Measurements from ENCODE around the gene CAMTA1. TPM values are rescaled to one million over a fixed set of nuclear protein-coding genes. Genes with fewer than 3 reads are reported as not detected.
"Not testable (repeated sequence)": the region's sequence is repeated elsewhere in the genome, so short reads cannot be mapped to it uniquely, and the experiment has no call there.

The CAMTA1 gene, protein sequence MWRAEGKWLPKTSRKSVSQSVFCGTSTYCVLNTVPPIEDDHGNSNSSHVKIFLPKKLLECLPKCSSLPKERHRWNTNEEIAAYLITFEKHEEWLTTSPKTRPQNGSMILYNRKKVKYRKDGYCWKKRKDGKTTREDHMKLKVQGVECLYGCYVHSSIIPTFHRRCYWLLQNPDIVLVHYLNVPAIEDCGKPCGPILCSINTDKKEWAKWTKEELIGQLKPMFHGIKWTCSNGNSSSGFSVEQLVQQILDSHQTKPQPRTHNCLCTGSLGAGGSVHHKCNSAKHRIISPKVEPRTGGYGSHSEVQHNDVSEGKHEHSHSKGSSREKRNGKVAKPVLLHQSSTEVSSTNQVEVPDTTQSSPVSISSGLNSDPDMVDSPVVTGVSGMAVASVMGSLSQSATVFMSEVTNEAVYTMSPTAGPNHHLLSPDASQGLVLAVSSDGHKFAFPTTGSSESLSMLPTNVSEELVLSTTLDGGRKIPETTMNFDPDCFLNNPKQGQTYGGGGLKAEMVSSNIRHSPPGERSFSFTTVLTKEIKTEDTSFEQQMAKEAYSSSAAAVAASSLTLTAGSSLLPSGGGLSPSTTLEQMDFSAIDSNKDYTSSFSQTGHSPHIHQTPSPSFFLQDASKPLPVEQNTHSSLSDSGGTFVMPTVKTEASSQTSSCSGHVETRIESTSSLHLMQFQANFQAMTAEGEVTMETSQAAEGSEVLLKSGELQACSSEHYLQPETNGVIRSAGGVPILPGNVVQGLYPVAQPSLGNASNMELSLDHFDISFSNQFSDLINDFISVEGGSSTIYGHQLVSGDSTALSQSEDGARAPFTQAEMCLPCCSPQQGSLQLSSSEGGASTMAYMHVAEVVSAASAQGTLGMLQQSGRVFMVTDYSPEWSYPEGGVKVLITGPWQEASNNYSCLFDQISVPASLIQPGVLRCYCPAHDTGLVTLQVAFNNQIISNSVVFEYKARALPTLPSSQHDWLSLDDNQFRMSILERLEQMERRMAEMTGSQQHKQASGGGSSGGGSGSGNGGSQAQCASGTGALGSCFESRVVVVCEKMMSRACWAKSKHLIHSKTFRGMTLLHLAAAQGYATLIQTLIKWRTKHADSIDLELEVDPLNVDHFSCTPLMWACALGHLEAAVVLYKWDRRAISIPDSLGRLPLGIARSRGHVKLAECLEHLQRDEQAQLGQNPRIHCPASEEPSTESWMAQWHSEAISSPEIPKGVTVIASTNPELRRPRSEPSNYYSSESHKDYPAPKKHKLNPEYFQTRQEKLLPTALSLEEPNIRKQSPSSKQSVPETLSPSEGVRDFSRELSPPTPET (N-terminal part only)
- 10 to 100 TPM; 61.1 to 75.0 TPM for polyA plus RNA-seq

DNA sequence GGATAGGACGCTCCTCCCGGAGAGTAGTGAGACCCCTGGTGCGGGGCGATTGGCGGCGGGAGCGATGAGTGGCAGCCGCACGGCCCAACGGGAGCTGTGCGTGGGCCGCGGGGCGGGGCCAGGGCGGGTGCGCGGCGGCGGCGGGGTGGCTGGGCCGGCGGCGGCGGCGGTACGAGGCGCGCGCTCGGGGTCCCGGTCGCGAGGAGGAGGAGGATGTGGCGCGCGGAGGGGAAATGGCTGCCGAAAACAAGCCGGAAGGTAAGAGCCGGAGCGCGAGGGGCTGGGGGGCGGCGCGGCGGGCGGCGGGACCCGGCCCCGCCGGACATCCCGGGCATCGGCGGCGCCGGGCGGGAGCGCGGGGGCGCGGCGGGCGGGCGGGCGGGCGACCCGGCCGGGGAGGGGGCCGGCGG, at the start of gene CAMTA1:
CAMTA1 (plus strand) TSS at position 137 of the 410 bp plus-strand sequence; CDS start at position 214, 77 bp downstream.
- H3K27ac ChIP-seq (ENCODE audit: low read depth in 2 of 2, low read length in 1 of 2): peak within 1 kb of the TSS; percentile 97 to 100
- peak within 1 kb of the TSS; percentile 85 to 86 for H3K4me3 ChIP-seq (ENCODE audit: low read depth in 1 of 2, low read length in 2 of 2)
- no peaks in the 10 kb centered on the region for H3K36me3 ChIP-seq (ENCODE audit: control insufficient read depth in 2 of 2, insufficient read depth in 2 of 2, low read length in 1 of 2)
- H3K9me3 ChIP-seq (ENCODE audit: control insufficient read depth in 2 of 2, insufficient read depth in 1 of 2, low read depth in 1 of 2, low read length in 1 of 2): no peaks in the 10 kb centered on the region
- 1% methylated on average over 18 to 67 of the region's 69 CpGs for WGBS, 2 donors
- H3K27me3 ChIP-seq (ENCODE audit: control insufficient read depth in 1 of 2, insufficient read depth in 2 of 2, low read length in 2 of 2): no peaks in the 10 kb centered on the region
- H3K4me1 ChIP-seq (ENCODE audit: control insufficient read depth in 2 of 2, insufficient read depth in 2 of 2, low read length in 1 of 2): peaks cover 2 to 5% of the 10 kb centered on the region in 2 donors

DNA sequence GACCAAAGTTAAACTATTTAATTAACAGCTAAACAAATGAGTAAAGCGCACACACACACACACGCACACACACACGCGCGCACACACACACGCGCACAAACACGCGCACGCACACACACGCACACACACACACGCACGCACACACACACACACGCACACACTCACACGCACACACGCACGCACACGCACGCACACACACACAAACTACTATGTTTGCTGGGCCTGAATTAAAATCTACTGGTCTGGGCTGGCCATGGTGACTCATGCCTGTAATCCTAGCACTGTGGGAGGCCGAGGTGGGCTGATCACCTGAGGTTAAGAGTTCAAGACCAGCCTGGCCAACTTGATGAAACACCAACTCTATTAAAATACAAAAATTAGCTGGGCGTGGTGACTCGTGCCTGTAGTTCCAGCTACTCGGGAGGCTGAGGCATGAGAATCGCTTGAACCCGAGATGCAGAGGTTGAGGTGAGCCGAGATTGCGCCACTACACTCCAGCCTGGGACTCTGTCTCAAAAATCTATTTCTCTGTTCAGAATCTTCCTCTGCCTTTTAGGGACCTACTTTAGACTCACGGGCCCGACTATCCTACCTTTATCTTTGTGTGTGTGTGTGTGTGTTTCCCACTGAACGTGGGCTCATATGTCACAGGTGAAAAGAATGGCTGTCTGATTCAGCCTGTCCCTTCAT, 46.1 kb upstream of the CAMTA1 start:
- WGBS, 2 donors: 78 to 79% methylated on average over 30 of the region's 30 CpGs
- Histone ChIP-seq H3K36me3 (ENCODE audit: control insufficient read depth in 2 of 2, insufficient read depth in 2 of 2, low read length in 1 of 2) (no peaks in the 10 kb centered on the region), H3K9me3 (ENCODE audit: control insufficient read depth in 2 of 2, insufficient read depth in 1 of 2, low read depth in 1 of 2, low read length in 1 of 2) (no peaks in the 10 kb centered on the region), H3K27me3 (ENCODE audit: control insufficient read depth in 1 of 2, insufficient read depth in 2 of 2, low read length in 2 of 2) (no peaks in the 10 kb centered on the region), H3K4me3 (ENCODE audit: low read depth in 1 of 2, low read length in 2 of 2) (no peak overlapping the region), H3K27ac (ENCODE audit: low read depth in 2 of 2, low read length in 1 of 2) (no peak overlapping the region), H3K4me1 (ENCODE audit: control insufficient read depth in 2 of 2, insufficient read depth in 2 of 2, low read length in 1 of 2) (peaks cover 7 to 9% of the 10 kb centered on the region in 2 donors)

DNA sequence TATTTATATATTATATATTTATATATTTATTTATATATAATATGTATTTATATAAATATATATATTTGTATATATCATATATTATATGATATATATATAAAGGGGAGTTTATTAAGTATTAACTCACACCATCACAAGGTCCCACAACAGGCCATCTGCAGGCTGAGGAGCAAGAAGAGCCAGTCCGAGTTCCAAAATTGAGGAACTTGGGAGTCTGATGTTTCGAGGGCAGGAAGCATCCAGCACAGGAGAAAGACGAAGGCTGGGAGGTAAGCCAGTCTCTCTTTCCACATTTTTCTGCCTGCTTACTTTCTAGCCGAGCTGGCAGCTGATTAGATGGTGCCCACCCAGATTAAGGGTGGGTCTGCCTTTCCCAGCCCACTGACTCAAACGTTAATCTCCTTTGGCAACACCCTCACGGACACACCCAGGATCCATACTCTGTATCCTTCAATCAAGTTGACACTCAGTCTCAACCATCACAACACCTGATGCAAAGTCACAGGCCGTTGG, 42.5 kb upstream of the CAMTA1 start:
- peak overlapping the region; percentile 92 to 96 for H3K27ac ChIP-seq (ENCODE audit: low read depth in 2 of 2, low read length in 1 of 2)
- H3K4me3 ChIP-seq (ENCODE audit: low read depth in 1 of 2, low read length in 2 of 2); H3K4me1 ChIP-seq (ENCODE audit: control insufficient read depth in 2 of 2, insufficient read depth in 2 of 2, low read length in 1 of 2); H3K9me3 ChIP-seq (ENCODE audit: control insufficient read depth in 2 of 2, insufficient read depth in 1 of 2, low read depth in 1 of 2, low read length in 1 of 2); H3K36me3 ChIP-seq (ENCODE audit: control insufficient read depth in 2 of 2, insufficient read depth in 2 of 2, low read length in 1 of 2); H3K27me3 ChIP-seq (ENCODE audit: control insufficient read depth in 1 of 2, insufficient read depth in 2 of 2, low read length in 2 of 2): not testable (repeated sequence)
- WGBS, 2 donors: 50 to 53% methylated on average over 7 of the region's 7 CpGs

DNA sequence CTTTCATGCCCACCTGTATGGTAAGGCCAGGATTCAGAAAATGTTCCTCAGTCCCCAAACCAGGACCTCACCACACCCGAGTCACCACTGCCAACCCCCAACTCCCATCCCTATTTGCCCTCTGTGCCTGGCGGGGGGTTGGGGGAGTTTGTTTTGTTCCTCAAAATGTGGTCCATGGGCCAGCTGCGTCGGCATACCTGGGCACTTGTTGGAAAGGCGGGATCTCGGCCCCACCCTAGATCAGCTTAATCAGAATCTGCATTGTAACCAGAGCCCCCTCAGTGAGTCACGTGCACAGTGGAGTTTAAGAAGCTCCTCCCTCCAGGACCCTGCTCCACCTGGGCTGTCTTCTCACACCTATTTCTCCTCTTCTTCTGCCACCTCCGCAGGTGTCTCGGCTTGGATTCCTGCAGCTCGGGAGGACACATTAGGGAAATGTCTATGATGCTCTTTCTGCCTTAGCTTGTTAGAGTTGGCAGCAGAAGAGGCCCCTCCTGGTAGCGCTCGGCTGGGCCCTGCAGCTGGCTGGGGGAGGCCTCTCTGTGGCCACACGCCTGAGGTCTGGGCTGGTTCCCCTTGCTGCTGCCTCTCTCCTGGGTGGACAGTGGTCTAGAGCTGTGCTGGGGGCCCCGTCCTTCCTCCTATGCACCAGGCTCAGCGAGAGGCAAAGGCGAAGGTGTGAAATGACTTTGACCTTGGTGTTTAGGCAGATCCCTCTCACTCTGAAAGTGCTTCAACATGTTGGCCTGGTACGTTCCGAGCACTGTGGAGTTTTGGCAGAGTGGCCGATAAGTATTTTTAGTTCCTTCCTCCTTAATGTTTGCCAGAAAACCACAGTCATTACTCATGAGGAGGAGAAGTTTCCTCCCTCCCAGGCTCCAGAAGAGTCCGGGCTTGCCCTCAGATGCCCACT, 41.8 kb upstream of the CAMTA1 start:
- WGBS, 2 donors: 21 to 34% methylated on average over 20 of the region's 20 CpGs
- Histone ChIP-seq H3K27me3 (ENCODE audit: control insufficient read depth in 1 of 2, insufficient read depth in 2 of 2, low read length in 2 of 2) (no peaks in the 10 kb centered on the region), H3K4me3 (ENCODE audit: low read depth in 1 of 2, low read length in 2 of 2) (no peak overlapping the region), H3K9me3 (ENCODE audit: control insufficient read depth in 2 of 2, insufficient read depth in 1 of 2, low read depth in 1 of 2, low read length in 1 of 2) (no peaks in the 10 kb centered on the region), H3K27ac (ENCODE audit: low read depth in 2 of 2, low read length in 1 of 2) (peak overlapping the region; percentile 92 to 96), H3K36me3 (ENCODE audit: control insufficient read depth in 2 of 2, insufficient read depth in 2 of 2, low read length in 1 of 2) (no peaks in the 10 kb centered on the region), H3K4me1 (ENCODE audit: control insufficient read depth in 2 of 2, insufficient read depth in 2 of 2, low read length in 1 of 2) (peaks cover 7 to 9% of the 10 kb centered on the region in 2 donors)

DNA sequence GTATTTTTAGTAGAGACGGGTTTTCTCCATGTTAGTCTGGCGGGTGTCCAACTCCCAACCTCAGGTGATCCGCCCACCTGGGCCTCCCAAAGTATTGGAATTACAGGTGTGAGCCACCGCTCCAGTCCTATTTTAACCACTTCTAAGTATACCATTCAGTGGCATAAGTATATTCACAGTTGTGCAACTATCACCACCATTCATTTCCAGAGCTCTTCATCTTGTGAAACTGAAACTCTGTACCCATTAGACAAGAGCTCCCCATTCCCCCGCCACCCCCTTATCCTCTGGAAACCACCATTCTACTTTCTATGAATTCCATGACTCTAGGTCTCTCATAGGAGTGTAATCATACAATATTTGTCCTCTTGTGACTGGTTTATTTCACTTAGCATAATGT, 40.2 kb upstream of the CAMTA1 start:
- 78 to 82% methylated on average over 5 of the region's 5 CpGs for WGBS, 2 donors
- Histone ChIP-seq H3K4me1 (ENCODE audit: control insufficient read depth in 2 of 2, insufficient read depth in 2 of 2, low read length in 1 of 2) (peaks cover 7 to 9% of the 10 kb centered on the region in 2 donors), H3K27ac (ENCODE audit: low read depth in 2 of 2, low read length in 1 of 2) (no peak overlapping the region), H3K9me3 (ENCODE audit: control insufficient read depth in 2 of 2, insufficient read depth in 1 of 2, low read depth in 1 of 2, low read length in 1 of 2) (no peaks in the 10 kb centered on the region), H3K36me3 (ENCODE audit: control insufficient read depth in 2 of 2, insufficient read depth in 2 of 2, low read length in 1 of 2) (no peaks in the 10 kb centered on the region), H3K27me3 (ENCODE audit: control insufficient read depth in 1 of 2, insufficient read depth in 2 of 2, low read length in 2 of 2) (no peaks in the 10 kb centered on the region), H3K4me3 (ENCODE audit: low read depth in 1 of 2, low read length in 2 of 2) (no peak overlapping the region)

DNA sequence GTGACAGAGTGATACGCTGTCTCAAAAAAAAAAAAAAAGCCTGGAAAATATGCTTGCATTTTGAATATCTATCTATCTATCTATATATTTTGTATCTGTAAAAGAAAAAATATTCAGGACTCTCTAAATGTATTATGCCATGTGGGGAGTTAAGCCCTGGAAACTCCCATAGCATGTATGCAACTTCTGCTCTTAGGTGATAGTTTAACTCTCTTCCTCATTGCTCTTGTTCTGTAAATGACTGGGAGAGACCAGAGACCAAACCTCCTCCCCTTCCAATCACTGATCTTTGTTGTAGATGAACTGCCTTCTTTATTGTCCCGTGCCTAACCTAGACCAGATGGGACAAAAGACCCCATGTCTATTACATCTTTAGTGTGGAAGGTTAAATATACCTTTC, 37.6 kb upstream of the CAMTA1 start:
- Histone ChIP-seq H3K27ac (ENCODE audit: low read depth in 2 of 2, low read length in 1 of 2) (no peak overlapping the region), H3K4me1 (ENCODE audit: control insufficient read depth in 2 of 2, insufficient read depth in 2 of 2, low read length in 1 of 2) (peaks cover 7 to 9% of the 10 kb centered on the region in 2 donors), H3K4me3 (ENCODE audit: low read depth in 1 of 2, low read length in 2 of 2) (no peak overlapping the region), H3K9me3 (ENCODE audit: control insufficient read depth in 2 of 2, insufficient read depth in 1 of 2, low read depth in 1 of 2, low read length in 1 of 2) (no peaks in the 10 kb centered on the region), H3K36me3 (ENCODE audit: control insufficient read depth in 2 of 2, insufficient read depth in 2 of 2, low read length in 1 of 2) (no peaks in the 10 kb centered on the region), H3K27me3 (ENCODE audit: control insufficient read depth in 1 of 2, insufficient read depth in 2 of 2, low read length in 2 of 2) (no peaks in the 10 kb centered on the region)
- 95% methylated on average over 2 of the region's 2 CpGs for WGBS, 2 donors

DNA sequence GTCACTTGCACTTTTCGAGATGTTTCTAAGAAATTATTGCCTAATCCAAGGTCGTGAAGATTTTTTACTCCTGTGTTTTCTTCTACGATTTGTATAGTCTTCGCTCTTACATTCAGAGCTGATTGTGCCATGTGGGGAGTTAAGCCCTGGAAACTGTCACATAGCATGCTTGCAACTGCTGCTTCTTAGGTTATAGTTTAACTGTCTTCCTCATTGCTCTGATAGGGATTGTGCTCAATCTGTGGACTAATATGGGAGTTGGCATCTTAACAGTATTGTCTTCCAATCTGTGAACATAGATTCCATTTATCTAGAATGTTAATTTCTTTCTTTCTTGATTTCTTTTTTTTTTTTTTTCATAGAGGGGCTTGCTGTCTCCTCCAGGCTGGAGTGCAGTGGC, 34.8 kb upstream of the CAMTA1 start:
- Histone ChIP-seq H3K27me3 (ENCODE audit: control insufficient read depth in 1 of 2, insufficient read depth in 2 of 2, low read length in 2 of 2) (no peaks in the 10 kb centered on the region), H3K4me1 (ENCODE audit: control insufficient read depth in 2 of 2, insufficient read depth in 2 of 2, low read length in 1 of 2) (no peaks in the 10 kb centered on the region), H3K27ac (ENCODE audit: low read depth in 2 of 2, low read length in 1 of 2) (no peak overlapping the region), H3K36me3 (ENCODE audit: control insufficient read depth in 2 of 2, insufficient read depth in 2 of 2, low read length in 1 of 2) (no peaks in the 10 kb centered on the region), H3K4me3 (ENCODE audit: low read depth in 1 of 2, low read length in 2 of 2) (no peak overlapping the region), H3K9me3 (ENCODE audit: control insufficient read depth in 2 of 2, insufficient read depth in 1 of 2, low read depth in 1 of 2, low read length in 1 of 2) (no peaks in the 10 kb centered on the region)
- 74 to 90% methylated on average over 4 of the region's 4 CpGs for WGBS, 2 donors
